COR-L47 (cell line): ENCODE results near the gene TSC22D3.
A peak's percentile ranks its signal among the peaks of the same experiment; 100 is the strongest.
"Not testable (repeated sequence)": the region's sequence is repeated elsewhere in the genome, so short reads cannot be mapped to it uniquely, and the experiment has no call there.

Source experiments
- DNase-seq: peaks from one replicate; lab custom pipeline; 2025; lab: John Stamatoyannopoulos, UW

Gene TSC22D3

GRCh38 chrX:107682256-107682655, 93.3 kb downstream of the TSC22D3 start:
- no peak for DNase-seq

GRCh38 chrX:107678957-107679740, 96.4 kb downstream of the TSC22D3 start:
- DNase-seq, result no peak

- no peak for DNase-seq
These were observed 97.7 kb downstream of the TSC22D3 start for GRCh38 chrX:107677909-107678308.

GRCh38 chrX:107677501-107677901, 98.1 kb downstream of the TSC22D3 start:
- DNase-seq, result no peak

GRCh38 chrX:107676559-107677378, 98.8 kb downstream of the TSC22D3 start:
- DNase-seq, result no peak

- no peak for DNase-seq
These were observed 99.6 kb downstream of the TSC22D3 start for GRCh38 chrX:107675823-107676555.

- DNase-seq, result no peak
These were observed 100.3 kb downstream of the TSC22D3 start for GRCh38 chrX:107675365-107675654.

- no peak for DNase-seq
These were observed 100.9 kb downstream of the TSC22D3 start for GRCh38 chrX:107674480-107675364.

GRCh38 chrX:107673933-107674479, 101.6 kb downstream of the TSC22D3 start:
- DNase-seq, result no peak

GRCh38 chrX:107673431-107673830, 102.2 kb downstream of the TSC22D3 start:
- DNase-seq, result no peak

GRCh38 chrX:107672955-107673378, 102.6 kb downstream of the TSC22D3 start:
- peak; percentile 8 for DNase-seq

GRCh38 chrX:107671256-107671655, 104.3 kb downstream of the TSC22D3 start:
- DNase-seq, result not testable (repeated sequence)

GRCh38 chrX:107669885-107670628, 105.5 kb downstream of the TSC22D3 start:
- peak; percentile 27 for DNase-seq

- DNase-seq, result no peak
These were observed 106.3 kb downstream of the TSC22D3 start for GRCh38 chrX:107669261-107669660.

GRCh38 chrX:107668710-107669109, 106.9 kb downstream of the TSC22D3 start:
- DNase-seq, result not testable (repeated sequence)

- no peak for DNase-seq
These were observed 108.2 kb downstream of the TSC22D3 start for GRCh38 chrX:107667426-107667825.

- no peak for DNase-seq
These were observed 108.7 kb downstream of the TSC22D3 start for GRCh38 chrX:107666931-107667330.
